Kidney tubule cell (primary cell): ENCODE measurements around the gene GPC6.

Experiments used
- DNase-seq: peaks from one replicate; pipeline ENCODE4 v3.0.0-alpha.2; 2018; ENCODE audit warnings: low spot score

Gene GPC6

GRCh38 chr13:94119360-94119936, 892.8 kb downstream of the GPC6 start:
- peak; percentile 84 for DNase-seq

- peak; percentile 14 for DNase-seq
Observed at GRCh38 chr13:94120878-94121277, 894.3 kb downstream of the GPC6 start.

DNA sequence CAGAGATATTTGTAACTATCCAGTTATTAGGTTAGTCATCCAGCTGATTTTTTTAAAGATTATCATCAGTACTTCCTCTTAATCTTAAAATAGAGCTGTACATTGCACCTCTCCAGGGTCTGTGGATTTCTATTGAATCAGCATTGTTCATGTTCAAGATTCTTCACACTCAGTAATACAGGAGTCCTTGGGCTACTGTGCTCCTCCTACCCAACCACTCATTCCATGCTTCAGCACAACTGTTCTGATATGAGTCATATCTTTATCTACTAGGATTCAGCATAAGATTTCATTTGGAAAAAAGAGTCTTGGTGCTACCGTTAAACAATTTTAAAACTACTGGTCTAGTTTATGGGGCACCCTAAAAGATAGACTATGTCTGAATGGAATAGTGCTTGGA, 895.1 kb downstream of the GPC6 start:
- peak; percentile 82 for DNase-seq

- no peak for DNase-seq
Observed at GRCh38 chr13:94122300-94122915, 895.8 kb downstream of the GPC6 start.

- DNase-seq: no peak
Observed at GRCh38 chr13:94123557-94123956, 897.0 kb downstream of the GPC6 start.

DNA sequence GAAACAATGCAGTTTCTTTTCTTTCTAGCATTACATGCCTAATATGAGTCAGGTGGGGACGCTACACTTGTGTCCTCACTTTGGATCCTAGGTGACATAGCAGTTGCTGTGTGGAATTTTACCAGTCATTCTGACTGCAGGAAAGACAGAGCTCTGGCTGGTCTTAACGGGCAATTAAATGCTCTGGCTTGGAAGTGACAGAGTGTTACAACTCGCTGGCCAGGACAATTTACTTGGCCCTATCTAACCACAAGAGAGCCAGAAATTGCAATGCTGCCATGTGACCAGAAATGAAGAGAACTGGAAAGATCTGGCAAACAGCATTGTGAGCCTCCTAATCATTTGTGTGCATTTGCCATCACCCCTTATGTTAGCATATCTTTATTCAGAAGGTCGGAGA, 901.8 kb downstream of the GPC6 start:
- DNase-seq: peak; percentile 78

DNA sequence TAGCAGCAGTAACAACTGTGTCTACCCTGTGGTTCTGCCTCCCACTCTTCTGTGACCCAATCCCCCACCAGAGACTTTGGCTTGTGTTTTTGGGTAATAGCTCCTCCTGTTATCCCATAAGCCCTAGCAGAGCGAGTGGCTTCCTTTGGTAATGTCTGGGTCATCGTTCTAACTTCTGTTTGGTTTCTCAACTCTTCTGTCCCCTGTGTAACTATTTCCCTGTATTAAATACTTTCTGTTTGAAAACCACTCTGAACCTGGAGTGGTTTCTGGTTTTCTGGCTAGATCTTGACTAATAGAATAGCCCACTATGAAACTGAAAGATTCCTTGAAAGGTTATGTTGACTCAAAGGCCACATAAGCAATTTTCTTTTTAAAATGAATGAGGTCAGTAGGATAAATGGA, 902.9 kb downstream of the GPC6 start:
- no peak for DNase-seq

- no peak for DNase-seq
Observed at GRCh38 chr13:94138831-94139230, 912.2 kb downstream of the GPC6 start.

DNA sequence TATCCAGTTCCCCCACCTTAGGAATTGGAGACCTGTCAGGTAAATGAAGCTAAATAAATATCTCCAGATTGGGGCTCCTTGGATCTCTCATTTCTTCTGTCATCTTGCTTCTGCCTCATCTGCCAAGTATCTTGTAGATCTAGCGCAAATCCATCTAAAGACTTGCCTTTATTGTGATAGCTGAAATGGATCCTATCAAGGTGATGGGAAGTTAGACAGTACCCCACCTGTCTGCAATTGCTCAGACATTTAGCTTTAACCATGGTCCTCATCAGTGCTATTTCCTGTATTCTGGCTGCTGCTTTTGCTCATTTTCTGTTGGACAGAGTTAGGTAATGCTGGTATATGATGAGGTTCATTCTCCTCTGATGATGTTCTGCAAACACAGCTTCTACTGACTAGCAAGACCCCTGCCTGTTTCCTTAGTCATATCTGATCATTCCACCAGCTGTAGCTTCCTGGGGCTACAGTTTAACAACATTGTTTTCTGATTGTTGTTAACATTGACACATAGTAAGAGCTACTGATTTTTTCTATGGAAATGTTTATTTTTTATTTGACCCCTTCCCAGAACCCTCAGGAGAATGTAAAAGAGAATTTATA, 912.9 kb downstream of the GPC6 start:
- DNase-seq: peak; percentile 3

GRCh38 chr13:94140027-94140426, 913.4 kb downstream of the GPC6 start:
- no peak for DNase-seq

GRCh38 chr13:94140511-94140910, 913.9 kb downstream of the GPC6 start:
- no peak for DNase-seq

DNA sequence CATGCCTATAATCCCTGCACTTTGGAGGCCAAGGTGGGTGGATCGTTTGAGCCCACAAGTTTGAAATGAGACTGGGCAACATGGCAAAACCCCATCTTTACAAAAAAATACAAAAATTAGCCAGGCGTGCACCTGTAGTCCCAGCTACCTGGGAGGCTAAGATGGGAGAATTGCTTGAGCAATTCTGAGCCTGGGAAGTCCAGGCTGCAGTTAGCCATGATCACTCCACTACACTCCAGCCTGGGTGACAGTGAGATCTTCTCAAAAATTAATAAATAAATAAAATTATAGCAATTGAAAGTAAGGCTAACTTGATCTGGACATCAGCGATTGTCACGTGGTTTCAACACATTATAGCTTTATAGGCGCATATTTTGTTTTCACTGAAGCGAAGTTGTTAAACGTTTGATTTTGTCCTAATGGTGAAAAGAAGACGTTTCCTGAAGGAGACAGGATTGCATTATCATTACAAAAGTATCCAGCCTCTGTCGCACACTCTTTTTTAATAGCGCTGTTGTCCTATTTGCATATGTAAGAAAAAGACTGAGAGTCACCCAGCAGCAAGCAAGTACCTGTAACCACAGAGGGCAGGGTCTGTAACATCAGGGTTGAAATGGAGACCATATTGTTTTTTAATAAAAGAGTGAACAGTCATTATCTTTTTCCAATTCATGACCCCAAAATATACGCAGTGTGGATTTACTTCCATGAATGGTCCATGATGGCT, 917.2 kb downstream of the GPC6 start:
- no peak for DNase-seq

DNA sequence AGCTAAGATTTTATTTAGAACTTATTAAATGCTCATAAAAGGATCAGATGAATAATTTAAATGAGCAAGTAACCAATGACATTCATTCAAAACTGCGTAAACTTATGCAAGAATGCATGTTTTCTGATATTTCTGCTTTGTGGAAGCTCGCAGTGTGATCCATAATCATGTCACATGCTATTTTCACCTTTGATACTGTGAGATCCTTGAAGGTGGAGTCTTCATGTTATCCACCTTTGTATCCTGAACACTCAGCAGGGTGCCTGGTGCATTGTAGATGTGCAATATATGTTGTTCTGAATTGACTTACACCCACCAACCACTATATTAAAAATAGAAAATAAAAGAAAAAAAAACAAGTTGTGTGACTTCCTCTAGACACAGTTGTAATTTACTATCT, 919.4 kb downstream of the GPC6 start:
- no peak for DNase-seq

GRCh38 chr13:94153586-94153985, 927.0 kb downstream of the GPC6 start:
- DNase-seq: no peak

DNA sequence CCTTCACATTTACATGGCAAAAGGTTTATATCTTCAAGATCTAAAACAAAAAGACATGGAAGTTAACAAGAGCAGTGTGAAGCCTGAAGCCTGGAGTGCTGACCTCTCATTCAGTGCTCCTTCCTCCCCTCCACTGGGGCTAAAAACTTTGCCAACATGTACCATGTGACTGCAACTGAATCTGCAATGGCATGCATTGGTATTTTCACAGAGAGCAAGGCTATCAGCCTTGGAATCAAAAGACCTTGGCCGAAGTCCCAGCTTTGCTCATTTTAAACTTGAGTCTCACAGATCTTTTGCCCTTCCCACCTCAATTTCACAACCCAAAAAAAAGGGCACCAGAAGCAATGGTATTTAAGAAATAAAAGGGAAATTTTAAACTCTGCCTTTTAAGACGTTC, 927.8 kb downstream of the GPC6 start:
- DNase-seq: peak; percentile 2

DNA sequence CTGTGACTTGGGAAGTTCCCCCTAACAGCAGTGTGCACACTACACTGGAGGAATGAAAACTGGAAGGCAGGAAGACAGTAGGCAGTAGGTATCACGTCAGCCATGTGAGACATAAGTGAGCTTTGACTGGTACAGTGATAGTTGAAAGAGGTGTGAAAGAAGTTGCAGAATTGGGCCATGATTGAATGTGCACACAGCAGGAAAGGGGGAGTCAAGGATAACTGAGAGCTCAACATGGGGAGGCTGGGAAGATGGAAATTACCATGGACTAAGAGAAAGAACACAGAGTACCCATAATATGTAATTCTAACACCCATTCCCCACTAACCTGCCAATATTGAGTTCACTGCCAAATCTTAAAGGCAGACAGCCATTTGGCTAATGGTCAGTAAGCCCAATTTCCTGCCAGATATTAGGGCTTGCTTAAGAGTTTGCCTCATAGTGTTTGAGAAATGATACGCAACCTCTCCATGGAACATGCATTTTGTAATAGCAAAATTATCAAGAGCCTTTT, 931.2 kb downstream of the GPC6 start:
- no peak for DNase-seq

DNA sequence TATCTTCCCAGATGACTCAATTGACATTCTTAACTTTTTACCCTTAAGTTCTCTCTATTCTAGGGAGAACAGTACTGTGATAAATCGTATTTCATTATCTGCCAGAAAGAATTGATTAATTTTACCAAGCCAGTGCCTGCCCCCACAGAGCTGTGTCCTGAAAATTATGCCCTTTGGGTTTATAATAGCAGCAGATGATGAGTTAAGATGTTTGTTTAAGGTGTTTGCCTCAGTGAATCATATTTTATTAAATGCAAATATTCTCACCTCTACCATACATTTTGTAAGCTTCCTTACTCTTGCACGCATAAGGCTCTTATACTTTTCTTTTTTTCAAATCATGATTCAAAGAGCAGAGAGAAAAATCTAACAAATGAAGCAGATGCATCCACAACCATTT, 934.3 kb downstream of the GPC6 start:
- no peak for DNase-seq

DNA sequence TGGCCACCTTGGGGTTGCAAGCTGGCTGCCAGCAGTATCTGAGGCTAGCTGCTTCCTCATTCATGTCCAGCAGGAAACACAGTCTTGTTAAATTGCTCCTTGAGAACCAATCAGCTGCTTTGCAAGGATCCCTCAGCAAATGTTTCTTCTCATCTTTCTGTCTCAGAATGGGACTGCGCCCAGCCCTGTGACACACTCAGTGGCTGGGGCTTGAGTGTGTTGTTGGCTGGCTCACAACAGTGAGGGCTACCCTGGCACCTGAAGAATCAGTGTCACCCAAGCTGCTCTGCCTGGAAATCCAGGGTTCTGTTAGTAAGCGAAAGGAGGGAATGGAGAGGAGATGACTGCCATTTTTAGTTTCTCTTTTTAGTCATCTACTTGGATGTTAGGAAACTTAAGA, 935.7 kb downstream of the GPC6 start:
- DNase-seq: no peak

DNA sequence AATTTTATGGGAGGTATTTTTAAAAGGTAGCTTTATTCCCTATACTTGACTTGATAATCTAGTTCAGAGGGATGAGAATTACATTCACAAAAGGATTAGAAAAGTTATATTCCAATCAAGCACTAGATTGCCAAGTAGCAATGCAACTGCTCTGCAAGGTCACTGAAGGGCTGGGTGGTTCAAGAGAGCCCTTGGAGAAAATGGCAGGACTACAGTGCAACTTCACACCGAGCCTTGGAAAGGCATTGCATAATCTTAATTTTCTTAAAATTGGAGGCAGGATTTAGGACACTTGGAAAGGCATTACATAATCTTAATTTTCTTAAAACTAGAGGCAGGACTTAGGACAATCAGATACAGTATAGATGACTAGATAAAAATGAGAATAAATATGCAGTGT, 936.9 kb downstream of the GPC6 start:
- DNase-seq: no peak

DNA sequence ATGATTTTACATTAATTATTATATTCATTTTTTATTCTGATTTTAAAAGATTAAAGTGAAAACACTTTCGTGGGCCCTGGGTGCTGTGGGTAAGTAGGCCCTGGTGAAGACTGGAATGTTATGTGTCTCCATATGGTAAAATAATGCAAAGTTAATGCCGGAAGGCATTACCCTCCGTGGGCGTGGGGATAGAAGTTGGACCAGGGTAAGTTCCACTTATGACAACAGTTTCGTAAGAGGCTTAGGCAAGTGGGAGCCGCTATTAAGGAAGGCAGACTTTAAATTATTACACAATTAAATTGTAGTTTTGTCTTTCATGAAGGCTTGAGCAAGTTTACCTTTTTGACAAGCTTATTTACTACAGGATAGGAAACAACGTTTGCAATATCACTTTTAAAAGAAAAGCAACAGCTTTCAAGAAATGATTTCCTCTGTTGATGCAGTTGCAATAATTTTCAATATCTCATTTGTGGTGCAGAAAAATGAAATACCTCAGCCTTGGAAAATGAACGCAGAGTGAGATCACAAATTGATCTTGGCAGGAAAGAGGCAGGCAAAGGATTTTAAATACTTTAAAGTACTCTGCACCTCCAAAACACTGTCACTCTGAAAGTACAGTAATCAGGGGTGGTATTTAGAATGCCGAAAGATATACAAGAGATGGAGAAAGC, 942.3 kb downstream of the GPC6 start:
- no peak for DNase-seq

DNA sequence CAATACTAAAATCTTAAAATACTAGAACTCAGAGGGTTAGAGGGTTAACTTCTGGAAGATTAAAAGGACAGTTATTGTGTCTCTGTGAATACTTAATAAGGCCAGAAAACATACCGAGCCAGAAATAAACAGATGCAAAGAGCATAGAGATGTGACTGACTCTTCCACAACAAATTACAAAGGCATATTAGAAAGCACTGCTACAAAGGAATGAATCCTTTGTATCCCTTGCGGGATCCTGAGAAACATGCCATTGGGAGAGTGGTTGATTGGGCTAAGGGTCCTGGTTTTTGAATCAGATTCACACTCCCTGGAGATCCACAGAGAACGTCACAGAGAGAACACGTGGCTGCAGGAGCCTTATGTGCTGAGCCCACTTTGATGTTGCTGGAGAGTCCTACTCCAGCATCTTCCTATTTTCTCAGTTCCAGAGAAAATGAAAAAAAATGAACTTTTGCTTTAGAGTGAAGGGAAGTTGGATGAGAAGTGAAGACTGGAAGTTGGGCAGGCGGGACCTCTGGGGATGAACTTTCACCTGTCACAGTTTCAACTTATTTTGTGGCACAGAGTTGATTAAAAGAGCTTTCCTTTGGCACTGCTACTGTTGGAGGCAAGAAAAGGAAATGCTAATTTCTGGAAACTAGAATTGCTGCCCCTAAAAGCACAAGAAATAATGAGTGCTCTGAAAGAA, 943.0 kb downstream of the GPC6 start:
- no peak for DNase-seq

DNA sequence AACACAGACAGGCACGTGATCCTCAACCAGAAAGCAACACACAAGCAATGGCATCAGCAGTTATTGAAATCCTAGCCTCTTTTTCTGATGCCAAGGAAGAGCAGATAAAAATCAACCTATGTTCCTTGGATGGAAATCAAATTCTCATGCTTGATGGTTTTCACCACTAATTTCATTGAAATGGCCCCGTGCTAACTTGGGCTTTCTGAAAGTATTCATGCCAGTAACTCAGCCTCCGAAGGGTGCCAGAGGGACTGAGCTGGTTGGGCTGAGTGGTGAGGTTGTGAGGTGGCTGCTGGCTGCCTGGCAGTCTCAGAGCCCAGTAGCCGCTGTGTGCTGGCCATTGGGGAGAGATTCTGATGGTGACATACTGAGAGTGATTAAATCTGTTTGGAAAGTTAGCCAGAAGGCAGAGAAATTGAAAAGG, 943.6 kb downstream of the GPC6 start:
- no peak for DNase-seq
